GM12878 (cell line): Measurements from ENCODE around the gene DUSP16. TPM values are rescaled to one million over a fixed set of nuclear protein-coding genes. Genes with fewer than 3 reads are reported as not detected.
A peak's percentile ranks its signal among the peaks of the same experiment; 100 is the strongest.

Source experiments
- CBFB ChIP-seq: IDR thresholded peaks from 2 replicates; pipeline ENCODE4 v1.6.1; 2016; ENCODE audit warnings: antibody characterized with exemption, low read depth
- DPF2 ChIP-seq: fragments of 450-650 bp; IDR thresholded peaks from 2 replicates; pipeline ENCODE4 v1.6.1; 2017; ENCODE audit warnings: mild to moderate bottlenecking
- EGR1 ChIP-seq, 2 experiments: IDR thresholded peaks; 1 replicate in 1 of 2; 2 replicates in 1 of 2; pipeline ENCODE4 v1.6.1; 2011 to 2012; ENCODE audit warnings: low read depth in 2 of 2, low read length in 2 of 2, borderline replicate concordance in 1 of 2, mild to moderate bottlenecking in 1 of 2, moderate library complexity in 1 of 2
- ETV6 ChIP-seq, 2 experiments: fragments of 450-650 bp in 1 of 2; IDR thresholded peaks in 1 of 2; conservative IDR thresholded peaks in 1 of 2; 2 replicates each; pipeline ENCODE4 v1.6.1; 2014; ENCODE audit warnings: antibody characterized with exemption in 1 of 2, borderline replicate concordance in 1 of 2, low read depth in 1 of 2, mild to moderate bottlenecking in 1 of 2, moderate library complexity in 1 of 2
- GATAD2B ChIP-seq: fragments of 450-650 bp; conservative IDR thresholded peaks from 2 replicates; pipeline ENCODE4 v1.6.1; 2017; ENCODE audit warnings: low read depth, mild to moderate bottlenecking, moderate library complexity
- IKZF1 ChIP-seq: fragments of 450-650 bp; conservative IDR thresholded peaks from 2 replicates; pipeline ENCODE4 v1.6.1; 2017; ENCODE audit warnings: antibody characterized with exemption, mild to moderate bottlenecking
- IKZF2 ChIP-seq, 2 experiments: fragments of 450-650 bp; IDR thresholded peaks; 2 replicates each; pipeline ENCODE4 v1.6.1; 2017; ENCODE audit warnings: mild to moderate bottlenecking in 2 of 2, moderate library complexity in 2 of 2
- MEF2B ChIP-seq: fragments of 450-650 bp; IDR thresholded peaks from 2 replicates; pipeline ENCODE4 v1.6.1; 2018; ENCODE audit warnings: mild to moderate bottlenecking, moderate library complexity; ENCODE audit not compliant: partially characterized antibody, poor library complexity, severe bottlenecking
- PAX5 ChIP-seq: IDR thresholded peaks from 2 replicates; pipeline ENCODE4 v1.6.1; 2011; ENCODE audit warnings: low read depth, low read length, borderline replicate concordance
- POLR2AphosphoS5 ChIP-seq: IDR thresholded peaks from 2 replicates; pipeline ENCODE4 v1.6.1; 2011; ENCODE audit warnings: mild to moderate bottlenecking, low read length, inconsistent platforms
- PRDM15 ChIP-seq: fragments of 450-650 bp; formaldehyde crosslinking; IDR thresholded peaks from 2 replicates; pipeline ENCODE4 v1.4.0; 2020; ENCODE audit warnings: mild to moderate bottlenecking, moderate library complexity
- RELA ChIP-seq: fragments of 450-650 bp; IDR thresholded peaks from 2 replicates; pipeline ENCODE4 v1.8.0; 2014; ENCODE audit warnings: borderline replicate concordance; ENCODE audit not compliant: partially characterized antibody
- SREBF1 ChIP-seq: IDR thresholded peaks from 2 replicates; pipeline ENCODE4 v1.6.1; 2012; ENCODE audit warnings: mild to moderate bottlenecking, low read length
- SRF ChIP-seq, 2 experiments: IDR thresholded peaks; 2 replicates each; pipeline ENCODE4 v1.6.1; 2011; ENCODE audit warnings: low read depth in 2 of 2, low read length in 2 of 2, mild to moderate bottlenecking in 1 of 2, moderate library complexity in 1 of 2
- SUPT20H ChIP-seq: IDR thresholded peaks from 2 replicates; pipeline ENCODE4 v1.6.1; 2011; ENCODE audit warnings: low read depth, mild to moderate bottlenecking, low read length, moderate library complexity, borderline replicate concordance; ENCODE audit not compliant: control insufficient read depth
- YY1 ChIP-seq: IDR thresholded peaks from 2 replicates; pipeline ENCODE4 v1.6.1; 2011; ENCODE audit warnings: low read depth, mild to moderate bottlenecking, low read length
- ZNF207 ChIP-seq: fragments of 450-650 bp; IDR thresholded peaks from 2 replicates; pipeline ENCODE4 v1.6.1; 2014; ENCODE audit warnings: antibody characterized with exemption, mild to moderate bottlenecking, borderline replicate concordance
- polyA plus RNA-seq, 11 experiments: library from polyadenylated mRNA; depleted of rRNA in 4 of 11; unstranded in 6 of 11; stranded (reverse) in 5 of 11; fragments of >200 nt; fragmentation: Nextera tagmentation in 4 of 11; fragmentation: Illumina TruSeq in 1 of 11; extraction: Ambion mirVana in 4 of 11; extraction: Trizol in 1 of 11; gene quantifications; 1 replicate in 1 of 11; 2 replicates in 10 of 11; pipeline versions ENCODE4 v1.2.1 to v1.2.3, GENCODE V29; 2011 to 2016; ENCODE audit warnings: inconsistent platforms in 2 of 11, missing spikeins in 2 of 11, low read depth in 1 of 11
- total RNA-seq, 4 experiments: library from RNA; depleted of rRNA in 3 of 4; stranded (reverse); fragments of >200 nt in 3 of 4; fragmentation: Illumina TruSeq in 1 of 4; extraction: Trizol in 1 of 4; gene quantifications; 2 replicates each; pipeline versions ENCODE4 v1.2.1 to v1.2.3, GENCODE V29; 2013 to 2021

DUSP16 gene
- total and polyA plus RNA-seq, 10 of the 15 experiments (the other 5 are each of a cell fraction or from before 2014, with no cell fraction given), result 3.9 to 75.3 (median 26.8) TPM

GRCh38 chr12:12505544-12506495, 56.8 kb downstream of the DUSP16 start (continued):
- TF ChIP-seq PAX5 (peak; percentile 91), SUPT20H (no peak), POLR2AphosphoS5 (peak; percentile 45; the same call in 1 of the 2 replicates), RELA (peak; percentile 73), EGR1 (IDR thresholded peaks at IDR 0.05; ENCODE audit: borderline replicate concordance in 1 of 2, low read depth in 2 of 2, low read length in 2 of 2) (no peak), ZNF207 (no peak; the same call in 1 of the 2 replicates), PRDM15 (CRISPR knock-in tag) (no peak), CBFB (no peak), DPF2 (peak; percentile 91), YY1 (0 out of 2 replicates have a peak, but pooled peaks have one; percentile 1), SRF (IDR thresholded peaks at IDR 0.05; ENCODE audit: low read depth in 2 of 2, low read length in 2 of 2) (no peak), IKZF2 (IDR thresholded peaks at IDR 0.05) (peak; percentile 98), MEF2B (peak; percentile 68), ETV6 (conservative IDR thresholded peaks at IDR 0.05 in 1 of 2, IDR thresholded peaks at IDR 0.05 in 1 of 2; ENCODE audit: borderline replicate concordance in 1 of 2, low read depth in 1 of 2) (peak in 1 of 2 experiments; percentile 49; a peak in 2 of 4 replicates), SREBF1 (no peak), IKZF1 (peak; percentile 95), GATAD2B (0 out of 2 replicates have a peak, but pooled peaks have one; percentile 62)
